COLO829 (cell line): ENCODE results near the gene ERO1A.

Source experiments
- DNase-seq: peaks from one replicate; pipeline ENCODE4 v3.0.0; 2012; ENCODE audit warnings: low spot score

ERO1A gene

DNA sequence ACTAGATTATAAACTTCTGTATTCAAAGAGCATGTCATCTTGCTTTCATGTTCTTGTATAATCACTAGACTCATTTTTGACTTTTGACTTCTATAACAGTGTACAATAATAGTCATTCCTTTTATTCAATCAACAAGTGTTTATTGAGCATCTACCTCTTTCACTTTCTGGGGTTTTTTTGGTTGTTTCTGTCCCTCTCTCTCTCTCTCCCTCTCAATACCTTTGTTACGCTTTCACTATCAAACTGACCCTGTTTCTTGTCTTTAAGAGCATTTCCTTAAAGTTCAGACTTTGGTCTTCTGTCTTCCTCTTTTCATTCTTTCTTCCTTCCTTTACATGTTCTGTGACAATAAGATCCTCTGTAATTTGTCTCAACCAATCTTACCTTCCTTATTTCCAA is 93.2 kb downstream of the ERO1A start:
- DNase-seq, result no peak

DNA sequence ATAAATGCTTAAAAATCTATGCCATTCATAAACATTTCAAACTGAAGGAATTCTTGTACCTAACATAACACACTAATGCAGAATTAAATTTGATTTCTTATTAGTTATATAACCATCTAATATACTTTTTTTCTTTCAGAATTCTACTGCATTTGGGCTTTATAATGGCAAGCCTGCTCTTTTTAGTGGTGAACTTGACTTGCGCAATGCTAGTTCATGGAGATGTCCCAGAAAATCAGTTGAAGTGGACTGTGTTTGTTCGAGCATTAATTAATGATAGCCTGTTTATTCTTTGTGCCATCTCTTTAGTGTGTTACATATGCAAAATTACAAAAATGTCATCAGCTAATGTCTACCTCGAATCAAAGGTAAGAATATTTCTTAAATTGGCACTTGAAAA is 95.4 kb downstream of the ERO1A start:
- DNase-seq, result no peak

DNA sequence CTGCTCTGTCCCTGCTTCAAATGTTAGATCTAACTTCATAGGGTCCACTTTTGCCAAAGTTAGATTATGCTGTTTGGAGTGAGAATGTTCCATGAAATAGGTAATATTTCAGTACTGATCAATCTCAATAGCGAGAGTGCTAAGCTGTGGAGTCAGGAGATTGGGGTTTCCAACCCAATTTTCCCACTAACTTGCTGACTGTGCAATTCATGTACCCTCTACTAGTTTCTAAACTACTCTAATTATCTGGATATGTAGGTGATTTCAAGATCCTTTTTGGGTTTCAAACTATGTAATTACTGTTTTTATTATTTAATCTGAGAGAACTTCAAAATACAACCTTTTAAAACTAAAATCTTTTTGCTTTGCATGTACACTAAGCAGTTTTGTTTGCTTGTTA is 96.8 kb downstream of the ERO1A start:
- no peak for DNase-seq

DNA sequence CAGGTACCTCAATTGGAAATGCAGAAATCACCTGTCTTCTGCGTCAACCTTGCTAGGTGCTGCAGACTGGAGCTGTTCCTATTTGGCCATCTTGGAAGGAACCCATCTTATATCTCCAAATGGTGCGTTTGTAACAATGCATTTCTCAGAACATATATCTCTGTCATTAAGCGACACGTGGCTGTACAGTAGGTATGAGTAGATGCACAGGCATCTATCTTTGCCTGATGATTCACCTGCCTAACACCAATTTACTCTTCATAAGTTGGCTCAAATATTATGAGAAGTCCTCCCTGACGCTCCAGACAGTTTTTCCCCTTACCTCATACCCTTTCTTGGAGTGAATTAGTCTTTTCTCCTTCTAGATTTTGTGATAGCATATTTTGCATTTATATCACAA is 98.5 kb downstream of the ERO1A start:
- no peak for DNase-seq

DNA sequence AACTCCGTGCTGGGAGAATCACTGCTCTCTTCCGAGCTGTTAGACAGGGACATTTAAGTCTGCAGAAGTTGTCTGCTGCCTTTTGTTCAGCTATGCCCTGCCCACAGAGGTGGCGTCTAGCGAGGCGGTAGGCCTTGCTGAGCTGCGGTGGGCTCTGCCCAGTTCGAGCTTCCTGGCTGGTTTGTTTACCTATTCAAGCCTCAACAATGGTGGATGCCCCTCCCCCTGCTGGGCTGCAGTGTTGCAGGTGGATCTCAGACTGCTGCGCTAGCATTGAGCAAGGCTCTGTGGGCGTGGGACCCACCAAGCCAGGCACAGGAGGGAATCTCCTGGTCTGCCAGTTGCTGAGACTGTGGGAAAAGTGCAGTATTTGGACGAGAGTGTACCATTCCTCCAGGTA is 99.0 kb downstream of the ERO1A start:
- no peak for DNase-seq

DNA sequence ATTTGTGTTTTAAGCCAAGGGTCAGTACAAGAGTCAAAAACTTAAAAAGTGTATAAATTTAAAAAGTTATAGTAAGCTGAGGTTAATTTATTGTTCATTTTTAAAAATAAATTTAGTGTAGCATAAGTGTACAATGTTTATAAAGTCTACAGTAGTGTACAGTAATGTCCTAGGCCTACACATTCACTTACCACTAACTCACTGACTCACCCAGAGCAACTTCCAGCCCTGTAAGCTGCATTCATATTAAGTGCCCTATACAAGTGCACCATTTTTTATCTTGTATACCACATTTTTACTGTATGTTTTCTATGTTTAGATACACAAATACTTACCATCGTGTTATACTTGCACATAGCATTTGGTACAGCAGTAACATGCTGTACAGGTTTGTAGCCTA is 105.0 kb downstream of the ERO1A start:
- DNase-seq, result no peak
